Endothelial cell of umbilical vein (primary cell): ENCODE data around the gene BPHL.

Source experiments
- GATA2 ChIP-seq: IDR thresholded peaks from 2 replicates; pipeline ENCODE4 v1.7.0; 2011; ENCODE audit warnings: low read depth, mild to moderate bottlenecking, moderate library complexity, mixed read lengths, low read length; ENCODE audit not compliant: insufficient read length, insufficient read depth
- JUN ChIP-seq: IDR thresholded peaks from 2 replicates; pipeline ENCODE4 v1.6.1; 2011; ENCODE audit warnings: borderline replicate concordance, low read depth; ENCODE audit not compliant: insufficient read length, insufficient read depth
- MAX ChIP-seq: IDR thresholded peaks from 2 replicates; pipeline ENCODE4 v1.6.1; 2011; ENCODE audit not compliant: insufficient read depth, insufficient read length
- MYC ChIP-seq: IDR thresholded peaks from one replicate; pipeline ENCODE4 v1.6.1; 2011; ENCODE audit warnings: mild to moderate bottlenecking, low read depth, low read length
- POLR2A ChIP-seq: IDR thresholded peaks from 2 replicates; pipeline ENCODE4 v1.6.1; 2012; ENCODE audit warnings: low read depth, mild to moderate bottlenecking, control low read depth, low read length
- POLR2AphosphoS5 ChIP-seq: IDR thresholded peaks from 2 replicates; pipeline ENCODE4 v1.6.1; 2012; ENCODE audit warnings: low read depth, mild to moderate bottlenecking, control low read depth, low read length, moderate library complexity; ENCODE audit not compliant: insufficient read depth
- TF ChIP-seq, protein P1 (sequence below), 2 donors: IDR thresholded peaks; 1 replicate in 1 of 2; 2 replicates in 1 of 2; pipeline ENCODE4 v1.5.1; 2011; ENCODE audit warnings: low read length in 2 of 2, mild to moderate bottlenecking in 2 of 2, moderate library complexity in 2 of 2, control low read depth in 1 of 2, inconsistent platforms in 1 of 2, low read depth in 1 of 2; ENCODE audit not compliant: insufficient read depth in 1 of 2; ENCODE audit errors: extremely low read depth in 1 of 2

GRCh38 chr6:3139090-3139903 lies 20.8 kb downstream of the BPHL start:
- TF ChIP-seq POLR2AphosphoS5 (no peak), GATA2 (no peak), MYC (no peak), MAX (no peak), JUN (no peak), POLR2A (no peak)
- TF ChIP-seq, protein P1, sequence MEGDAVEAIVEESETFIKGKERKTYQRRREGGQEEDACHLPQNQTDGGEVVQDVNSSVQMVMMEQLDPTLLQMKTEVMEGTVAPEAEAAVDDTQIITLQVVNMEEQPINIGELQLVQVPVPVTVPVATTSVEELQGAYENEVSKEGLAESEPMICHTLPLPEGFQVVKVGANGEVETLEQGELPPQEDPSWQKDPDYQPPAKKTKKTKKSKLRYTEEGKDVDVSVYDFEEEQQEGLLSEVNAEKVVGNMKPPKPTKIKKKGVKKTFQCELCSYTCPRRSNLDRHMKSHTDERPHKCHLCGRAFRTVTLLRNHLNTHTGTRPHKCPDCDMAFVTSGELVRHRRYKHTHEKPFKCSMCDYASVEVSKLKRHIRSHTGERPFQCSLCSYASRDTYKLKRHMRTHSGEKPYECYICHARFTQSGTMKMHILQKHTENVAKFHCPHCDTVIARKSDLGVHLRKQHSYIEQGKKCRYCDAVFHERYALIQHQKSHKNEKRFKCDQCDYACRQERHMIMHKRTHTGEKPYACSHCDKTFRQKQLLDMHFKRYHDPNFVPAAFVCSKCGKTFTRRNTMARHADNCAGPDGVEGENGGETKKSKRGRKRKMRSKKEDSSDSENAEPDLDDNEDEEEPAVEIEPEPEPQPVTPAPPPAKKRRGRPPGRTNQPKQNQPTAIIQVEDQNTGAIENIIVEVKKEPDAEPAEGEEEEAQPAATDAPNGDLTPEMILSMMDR (IDR thresholded peaks at IDR 0.05; ENCODE audit: extremely low read depth in 1 of 2, insufficient read depth in 1 of 2, low read depth in 1 of 2, low read length in 2 of 2): no peak
